NCI-H526 treated with DMSO at 0.1 percent for 48 hours (cell line): ENCODE measurements around the gene HSD17B14.
"Not testable (repeated sequence)": the region's sequence is repeated elsewhere in the genome, so short reads cannot be mapped to it uniquely, and the experiment has no call there.

Experiments
- DNase-seq: peaks from one replicate; lab custom pipeline; 2025; lab: John Stamatoyannopoulos, UW

Gene HSD17B14

DNA sequence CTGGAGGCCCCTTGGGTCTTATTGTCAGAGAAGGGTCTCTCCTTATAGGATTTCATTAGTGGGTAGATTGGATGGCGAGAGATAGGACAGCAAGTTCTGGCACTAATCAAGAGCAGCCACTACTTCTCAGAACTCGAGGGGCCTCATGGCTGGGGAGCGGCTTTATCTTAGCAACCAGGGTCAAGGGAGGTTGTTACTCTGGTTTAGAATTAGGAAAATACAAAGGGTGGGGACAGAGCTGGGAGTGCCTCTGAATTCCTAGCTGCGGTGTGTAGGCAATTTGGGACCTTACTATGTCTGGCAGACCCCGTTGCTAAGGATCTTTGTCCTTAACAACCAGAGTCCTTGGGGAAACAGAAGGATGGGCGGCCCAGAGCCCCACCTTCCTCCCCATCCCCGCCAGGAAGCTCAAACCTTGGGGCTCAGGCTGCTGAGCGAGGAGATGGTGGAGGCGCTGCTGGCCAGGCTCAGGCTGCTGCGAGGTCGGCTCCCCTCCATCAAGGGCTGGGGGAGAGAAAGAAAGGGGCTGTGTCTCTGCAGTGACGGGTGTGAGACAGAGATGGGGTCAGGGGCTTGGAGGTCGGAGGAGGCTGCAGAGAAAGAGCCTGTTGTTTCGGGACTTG, 30.9 kb upstream of the HSD17B14 start:
- DNase-seq, result no peak

DNA sequence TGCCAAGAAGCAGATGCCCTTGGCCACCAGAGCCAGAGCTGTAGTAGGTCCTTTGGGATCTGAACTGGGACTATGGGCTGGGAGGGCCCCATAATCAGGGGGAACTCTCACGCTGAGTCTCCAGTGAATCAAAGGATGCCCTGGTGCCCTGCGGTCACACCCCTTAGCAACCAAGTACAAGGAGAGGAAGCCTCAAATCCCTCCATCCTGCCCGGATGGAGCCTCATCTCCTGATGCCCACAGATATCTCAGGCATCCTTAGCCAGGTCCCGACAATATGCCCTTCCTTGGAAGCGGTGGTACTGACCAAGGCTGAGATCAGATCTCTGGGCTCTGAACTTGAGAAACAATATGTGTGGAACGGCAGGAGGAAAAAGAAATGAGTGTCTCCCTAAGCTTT, 30.4 kb upstream of the HSD17B14 start:
- no peak for DNase-seq

DNA sequence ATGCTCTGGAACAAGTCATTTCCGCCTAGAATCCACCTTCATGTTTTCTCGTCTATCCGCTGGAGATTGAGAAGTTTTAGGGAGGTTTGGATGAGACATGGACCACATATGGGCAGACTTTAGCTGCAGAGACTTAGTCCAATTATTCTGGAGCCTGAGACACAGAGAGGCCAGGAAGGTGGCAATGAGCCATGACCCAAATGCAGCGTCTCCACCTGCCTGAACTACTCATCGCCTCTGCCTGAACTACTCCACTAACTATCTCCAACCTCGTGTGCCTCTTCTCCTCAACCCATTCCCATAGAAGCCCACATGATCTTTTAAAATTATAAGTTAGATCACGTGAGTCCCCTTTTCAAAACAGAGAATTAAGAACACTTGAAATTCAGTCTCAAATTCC, 26.5 kb upstream of the HSD17B14 start:
- no peak for DNase-seq

DNA sequence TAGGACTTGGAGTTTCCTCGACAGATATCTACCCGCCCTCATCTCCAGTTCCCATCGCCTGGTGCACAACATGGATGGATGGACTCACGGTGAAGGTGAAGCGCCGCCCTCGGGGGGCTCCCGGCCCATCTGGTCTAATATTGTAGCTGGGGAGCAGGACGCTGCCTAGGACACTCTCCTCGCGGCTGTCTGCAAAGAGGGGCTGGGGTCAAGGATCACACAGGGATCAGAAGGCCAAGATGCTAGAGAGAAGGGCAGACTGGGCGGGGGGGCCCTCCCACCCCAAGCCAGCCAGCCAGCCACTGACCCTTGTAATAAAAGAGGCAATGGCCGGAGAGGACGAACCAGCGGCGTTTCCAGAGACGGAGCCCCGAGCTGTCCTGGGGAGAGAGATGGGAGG, 25.0 kb upstream of the HSD17B14 start:
- DNase-seq, result no peak

DNA sequence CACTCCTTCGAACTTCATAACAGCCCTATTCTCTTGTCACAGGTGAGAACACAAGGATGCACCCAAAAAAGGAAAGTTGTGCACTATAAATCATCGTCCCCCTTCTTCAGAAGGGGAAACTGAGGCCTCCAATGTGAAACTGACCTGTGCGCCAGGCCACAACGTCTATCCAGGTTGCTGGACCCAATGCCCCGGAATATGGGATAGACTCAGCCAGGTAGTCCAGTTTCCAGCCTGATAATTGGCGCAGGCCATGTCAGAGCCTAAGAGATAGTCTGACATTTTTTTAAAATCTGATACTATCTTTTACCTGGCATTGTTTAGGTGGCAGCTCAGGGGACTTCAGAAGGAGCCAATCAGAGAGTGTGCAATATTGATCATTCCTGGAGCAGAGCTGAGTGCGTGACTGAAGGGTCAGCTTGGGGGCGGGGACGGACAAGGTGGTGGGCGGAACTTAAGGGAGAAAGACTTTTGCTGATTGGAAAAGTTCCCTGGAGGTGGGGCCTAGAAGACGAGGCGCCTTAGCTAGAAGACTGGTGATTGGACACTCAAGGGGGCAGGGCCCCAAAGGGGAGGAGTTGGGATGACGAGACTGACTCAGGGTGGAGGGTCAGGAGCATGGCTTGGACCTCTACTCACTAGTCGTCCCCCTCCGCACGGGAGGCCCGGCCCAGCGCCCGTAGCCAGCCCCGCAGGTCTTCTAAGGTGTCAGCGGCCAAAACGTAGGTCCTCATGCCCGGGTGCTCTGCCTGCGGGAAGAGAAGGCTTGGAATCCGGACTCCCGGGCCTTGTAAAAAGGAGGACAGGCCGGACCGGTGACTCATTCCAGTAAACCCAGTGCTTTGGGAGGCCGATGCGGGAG, 23.7 kb upstream of the HSD17B14 start:
- DNase-seq, result no peak

DNA sequence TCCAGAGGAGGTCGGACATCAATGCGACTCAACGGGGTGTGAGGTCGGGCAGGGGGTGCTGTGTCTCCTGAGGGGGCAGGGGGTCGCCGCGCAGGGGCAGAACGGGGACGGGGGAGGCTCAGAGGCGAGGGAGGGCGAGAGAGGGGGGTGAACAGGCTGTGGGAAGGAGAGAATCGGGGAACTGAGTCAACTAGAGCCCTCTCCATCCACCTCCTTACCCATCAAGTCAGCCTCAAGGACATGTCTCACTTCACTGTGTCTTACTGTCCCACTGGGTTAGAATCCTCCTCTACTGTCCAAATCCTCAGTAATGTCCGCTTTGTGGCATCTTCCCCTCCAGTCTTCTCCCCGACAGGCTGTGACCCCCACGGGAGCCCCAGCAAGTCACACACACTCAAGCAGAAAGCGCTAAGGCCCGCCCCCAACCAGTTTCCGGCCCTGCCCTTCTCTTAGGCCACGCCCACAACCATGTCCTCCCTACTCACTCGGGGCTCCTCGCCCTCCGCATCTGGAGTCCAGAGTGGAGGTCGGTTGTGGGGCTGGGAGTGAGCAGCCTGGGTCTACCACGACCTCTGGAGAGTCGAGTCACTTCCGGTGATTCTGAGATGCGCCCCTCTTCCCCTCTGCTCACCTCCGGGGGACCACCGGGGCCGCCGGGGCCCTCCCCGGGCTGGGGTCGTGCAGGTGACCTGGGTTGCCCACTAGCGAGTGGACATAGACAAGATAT, 22.9 kb upstream of the HSD17B14 start:
- no peak for DNase-seq

DNA sequence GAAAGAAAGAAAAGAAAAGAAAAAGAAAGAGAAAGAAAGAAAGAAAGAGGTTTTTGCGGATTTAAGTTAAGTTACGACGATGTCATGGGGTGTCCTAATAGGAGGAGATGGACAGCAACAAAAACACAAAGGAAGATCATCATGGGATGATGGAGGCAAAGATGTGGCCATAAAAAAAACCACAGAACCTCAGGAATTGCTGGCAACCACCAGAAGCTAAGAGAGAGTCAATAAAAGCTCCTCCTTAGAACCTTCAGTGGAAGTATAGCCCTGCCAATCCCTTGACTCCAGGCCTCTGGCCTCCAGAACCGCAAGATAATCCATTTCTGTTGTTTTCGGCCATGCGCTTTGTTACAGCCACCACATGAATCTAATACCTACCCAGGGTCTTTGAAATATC, 20.6 kb upstream of the HSD17B14 start:
- no peak for DNase-seq

DNA sequence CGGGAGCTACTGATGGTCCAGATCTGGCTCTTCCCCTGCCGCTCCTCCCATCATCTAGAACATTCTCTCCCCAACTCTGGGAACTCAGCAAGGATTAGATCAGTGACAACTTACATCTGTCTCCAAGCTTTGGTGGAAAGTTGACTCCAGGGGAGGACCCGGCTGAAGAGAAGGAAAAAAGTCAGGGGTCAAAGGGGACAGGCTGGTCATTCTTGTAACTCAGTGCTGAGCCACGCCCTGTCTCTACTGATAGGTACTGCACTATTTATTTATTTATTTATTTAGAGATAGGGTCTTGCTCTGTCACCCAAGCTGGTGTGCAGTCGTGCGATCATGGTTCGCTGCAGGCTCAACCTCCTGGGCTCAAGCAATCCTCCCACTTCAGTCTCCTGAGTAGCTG, 17.8 kb upstream of the HSD17B14 start:
- no peak for DNase-seq

DNA sequence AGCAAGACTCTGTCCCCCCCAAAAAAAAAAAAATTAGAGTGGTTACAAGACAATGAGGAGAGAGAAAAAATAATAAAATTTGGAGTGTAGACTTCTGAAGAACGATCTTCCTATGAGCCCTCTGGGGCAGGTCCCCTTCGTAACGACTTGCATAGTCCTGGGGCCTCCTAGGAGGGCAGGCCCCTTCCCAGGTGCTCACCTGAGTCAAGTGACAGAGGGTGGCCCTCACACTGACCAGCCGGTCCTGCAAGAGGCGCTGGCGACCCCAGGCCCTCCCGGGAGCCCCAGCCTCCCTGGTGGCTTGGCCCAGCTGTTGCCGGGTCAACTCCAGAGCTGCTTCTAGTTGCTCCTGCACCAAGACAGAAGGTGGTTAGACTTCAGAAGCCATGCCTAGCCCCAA, 17.2 kb upstream of the HSD17B14 start:
- DNase-seq, result no peak

DNA sequence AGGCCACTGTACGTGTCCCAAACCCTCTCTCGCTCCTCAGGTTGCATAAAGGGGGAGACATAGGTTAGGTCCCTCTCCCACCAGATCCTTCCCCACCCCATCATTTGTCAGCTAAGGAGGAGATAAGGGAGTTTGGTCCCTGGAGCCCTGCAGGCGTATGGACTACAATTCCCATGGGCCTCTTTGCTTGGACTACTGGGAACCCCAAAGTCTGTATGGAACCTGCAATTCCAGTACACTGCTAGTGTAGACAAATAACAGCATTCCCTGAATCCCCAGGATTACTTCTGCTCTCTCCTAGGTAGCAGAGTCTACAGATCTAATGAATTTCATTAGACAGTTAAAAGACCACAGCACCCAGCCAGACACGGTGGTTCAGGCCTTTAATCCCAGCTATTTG, 16.0 kb upstream of the HSD17B14 start:
- DNase-seq, result no peak

DNA sequence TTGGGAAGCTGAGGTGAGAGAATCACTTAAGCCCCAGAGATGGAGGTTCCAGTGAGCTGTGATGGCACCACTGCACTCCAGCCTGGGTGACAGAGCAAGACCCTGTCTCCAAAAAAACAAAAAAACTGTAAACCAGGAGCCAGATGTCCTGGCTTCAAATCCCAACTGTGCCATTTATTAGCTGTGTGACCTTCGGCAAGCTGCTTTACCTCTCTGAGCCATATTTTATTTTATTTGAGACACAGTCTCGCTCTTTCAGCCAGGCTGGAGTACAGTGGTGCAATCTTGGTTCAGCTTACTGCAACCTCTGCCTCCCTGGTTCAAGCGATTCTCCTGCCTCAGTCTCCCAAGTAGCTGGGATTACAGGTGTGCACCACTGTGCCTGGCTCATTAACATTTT, 10.4 kb upstream of the HSD17B14 start:
- DNase-seq, result not testable (repeated sequence)

DNA sequence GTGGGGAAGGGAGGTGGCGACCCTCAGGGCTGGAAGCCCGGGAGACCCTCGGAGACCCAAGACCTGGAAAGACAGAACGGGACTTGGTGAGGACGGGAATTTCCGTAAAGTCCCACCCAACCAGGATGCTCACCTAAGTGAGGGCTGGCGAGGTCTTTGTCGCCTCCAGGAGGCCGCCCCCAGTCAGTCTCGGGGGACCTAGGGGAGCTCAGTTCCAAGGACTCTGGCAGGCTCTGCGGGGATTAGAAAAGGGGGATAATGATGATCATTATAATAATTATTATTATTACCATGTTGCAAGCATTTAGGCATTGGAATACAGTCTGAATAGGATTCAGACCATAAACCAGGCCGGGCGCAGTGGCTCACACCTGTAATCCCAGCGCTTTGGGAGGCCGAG, 9.1 kb upstream of the HSD17B14 start:
- DNase-seq, result no peak

DNA sequence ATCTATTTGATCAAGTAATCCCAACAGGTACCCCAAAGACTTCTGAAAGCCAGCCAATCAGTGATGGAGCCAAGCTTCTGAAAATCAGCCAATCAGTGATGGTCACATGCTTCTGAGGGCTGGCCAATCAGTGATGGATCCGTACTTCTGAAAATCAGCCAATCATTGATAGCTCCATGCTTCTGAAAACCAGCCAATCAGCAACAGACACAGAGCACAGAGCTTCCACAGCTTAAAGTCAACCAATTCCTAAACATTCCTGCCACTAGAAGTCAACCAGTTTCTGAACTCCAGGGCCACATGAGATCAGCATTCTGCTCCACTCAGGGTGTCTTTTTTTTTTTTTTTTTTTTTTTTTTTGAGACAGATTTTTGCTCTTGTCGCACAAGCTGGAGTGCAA, 8.2 kb upstream of the HSD17B14 start:
- DNase-seq, result no peak

DNA sequence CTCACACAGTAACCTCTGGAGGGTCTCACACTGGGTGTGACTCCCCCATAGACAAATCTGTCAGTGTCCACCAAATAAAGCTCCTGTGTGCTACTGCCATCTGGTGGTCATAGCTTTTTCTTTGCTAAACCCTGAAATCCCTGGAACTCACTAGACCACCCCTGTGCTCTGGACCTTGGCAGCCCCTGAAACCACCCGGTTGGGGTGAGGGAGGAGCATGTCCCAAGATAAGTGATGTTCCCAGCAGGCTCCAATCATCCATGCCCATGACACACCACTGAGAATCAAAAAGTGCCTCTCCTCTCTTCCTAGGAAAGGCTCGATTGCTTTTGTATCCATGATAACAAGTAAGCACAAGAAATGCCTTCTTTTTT, 6.5 kb upstream of the HSD17B14 start:
- DNase-seq, result peak; percentile 27

DNA sequence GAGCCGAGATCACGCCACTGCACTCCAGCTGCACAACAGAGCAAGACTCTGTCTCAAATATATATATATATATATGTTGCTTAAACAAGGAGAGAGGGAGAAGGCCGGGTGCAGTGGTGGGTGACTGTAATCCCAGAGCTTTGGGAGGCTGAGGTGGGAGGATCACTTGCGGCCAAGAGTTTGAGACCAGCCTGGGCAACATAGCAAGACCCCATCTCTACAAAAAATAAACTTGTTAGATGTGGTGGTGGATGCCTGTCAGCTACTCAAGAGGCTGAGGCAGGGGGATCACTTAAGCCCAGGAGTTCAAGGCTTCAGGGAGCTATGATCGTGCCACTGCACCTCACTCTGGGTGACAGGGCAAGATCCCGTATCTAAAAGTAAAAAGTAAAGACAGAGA, 5.3 kb upstream of the HSD17B14 start:
- DNase-seq, result no peak

DNA sequence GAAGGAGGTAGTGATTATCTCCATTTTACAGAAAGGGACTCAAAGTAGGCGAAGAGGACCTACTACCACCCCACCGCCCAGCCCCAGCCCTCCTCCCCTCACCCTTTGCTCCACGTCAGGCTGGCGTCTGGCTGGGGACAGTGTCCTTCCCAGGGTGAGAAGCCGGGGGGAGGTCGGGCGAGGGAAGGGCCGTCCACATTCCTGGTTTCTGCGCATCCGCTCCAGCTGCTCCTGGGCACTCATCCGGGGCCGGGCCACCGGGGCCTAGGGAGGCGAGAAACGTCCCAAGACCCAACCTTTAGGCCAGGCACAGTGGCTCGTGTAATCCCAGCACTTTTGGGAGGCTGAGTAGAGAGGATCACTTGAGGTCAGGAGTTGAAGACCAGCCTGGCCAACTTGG, 4.8 kb upstream of the HSD17B14 start:
- no peak for DNase-seq

DNA sequence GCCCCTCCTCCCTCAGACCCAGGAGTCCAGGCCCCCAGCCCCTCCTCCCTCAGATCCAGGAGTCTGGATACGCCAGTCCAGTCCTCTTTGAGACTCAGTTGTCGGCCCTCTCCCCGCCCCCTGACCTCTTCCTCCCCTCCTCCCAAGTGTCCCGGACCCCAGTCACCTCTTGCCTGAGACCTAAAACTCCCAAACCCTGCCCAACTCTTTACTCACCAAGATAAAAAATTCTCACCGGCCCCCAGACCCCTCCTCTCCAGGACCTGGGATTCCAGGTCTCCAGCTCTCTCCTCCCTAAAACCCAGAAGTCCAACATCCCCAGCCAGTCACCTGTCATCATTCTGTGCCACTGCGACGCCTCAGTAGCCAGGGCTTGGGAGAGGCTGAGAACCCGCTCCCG, 1.4 kb upstream of the HSD17B14 start:
- no peak for DNase-seq

DNA sequence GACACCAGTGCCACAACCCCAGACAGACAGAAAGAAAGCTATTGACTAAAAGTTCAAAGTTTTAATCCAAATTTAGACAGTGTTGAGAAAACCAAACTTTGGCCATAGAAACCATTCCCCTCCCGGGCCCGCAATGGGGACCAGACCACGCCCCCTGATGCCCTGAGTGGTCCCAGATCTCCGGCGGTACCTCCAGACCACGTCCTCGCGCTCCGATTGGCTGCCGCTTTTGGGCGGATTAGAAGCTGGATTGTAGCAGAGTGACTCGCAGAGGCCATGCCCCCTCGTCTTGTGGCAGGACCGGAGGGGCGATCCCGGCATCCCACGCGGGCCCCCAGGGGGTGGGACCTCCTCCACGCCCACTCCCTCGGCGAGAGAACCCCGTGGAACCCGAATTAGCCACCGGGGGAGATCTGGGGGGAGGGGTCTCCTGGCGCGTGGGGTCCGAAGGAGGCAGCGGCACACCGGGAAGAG, 797 bp upstream of the HSD17B14 start:
- DNase-seq, result no peak

DNA sequence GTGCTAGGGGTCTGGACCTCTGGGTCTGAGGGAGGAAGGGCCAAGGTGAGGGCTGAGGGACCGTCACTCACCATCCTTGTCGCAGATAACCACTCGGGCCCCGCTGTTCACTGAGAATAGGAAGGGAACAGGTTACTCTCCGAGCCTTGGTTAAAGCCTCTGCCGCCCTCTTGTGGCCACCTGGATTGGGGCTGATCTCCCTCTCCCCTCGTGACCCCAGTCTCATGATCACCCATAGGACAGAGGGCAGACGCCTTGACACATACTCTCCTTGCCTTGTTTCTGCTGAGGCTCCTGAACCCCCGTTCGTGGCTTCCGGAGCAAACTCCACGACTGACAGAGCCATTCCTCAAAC, 580 bp downstream of the HSD17B14 start:
- DNase-seq, result peak; percentile 78

DNA sequence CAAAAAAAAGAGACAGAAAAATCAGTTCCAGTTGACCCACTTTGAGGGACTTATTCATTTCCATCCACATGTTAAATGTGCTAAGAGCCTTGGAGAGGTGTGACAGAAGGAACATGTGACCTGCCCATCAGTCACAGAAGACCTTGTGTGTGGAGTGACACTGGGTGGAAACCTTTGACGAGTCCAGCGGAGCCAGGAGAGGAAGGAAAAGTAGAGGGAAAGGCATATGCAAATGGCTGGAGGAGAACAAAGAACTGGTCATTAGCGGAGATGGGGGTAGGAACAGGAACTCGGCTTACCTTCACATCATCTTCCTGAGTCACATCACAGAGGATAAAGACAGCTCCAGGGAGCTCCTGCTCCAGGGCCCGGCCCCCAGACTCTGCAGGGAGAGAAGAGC, 2.3 kb downstream of the HSD17B14 start:
- no peak for DNase-seq

DNA sequence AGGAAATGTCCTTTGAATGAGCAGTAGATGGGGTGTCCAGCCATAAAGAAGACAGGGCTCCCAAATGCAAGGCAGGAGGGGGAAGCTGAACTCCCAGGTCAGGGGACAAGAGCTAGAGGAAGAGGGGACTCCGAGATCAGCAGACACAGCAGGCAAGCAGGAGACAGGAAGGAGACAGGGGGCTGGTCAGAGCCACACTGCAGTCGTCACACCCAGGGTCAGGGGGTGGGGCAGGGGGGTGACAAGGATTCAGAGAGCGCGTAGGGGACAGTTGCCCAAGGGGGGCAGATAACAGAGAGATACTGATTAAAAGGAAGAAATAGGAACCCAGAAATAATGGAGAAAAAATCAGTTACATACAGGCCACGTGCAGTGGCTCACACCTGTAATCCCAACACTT, 3.2 kb downstream of the HSD17B14 start:
- no peak for DNase-seq

DNA sequence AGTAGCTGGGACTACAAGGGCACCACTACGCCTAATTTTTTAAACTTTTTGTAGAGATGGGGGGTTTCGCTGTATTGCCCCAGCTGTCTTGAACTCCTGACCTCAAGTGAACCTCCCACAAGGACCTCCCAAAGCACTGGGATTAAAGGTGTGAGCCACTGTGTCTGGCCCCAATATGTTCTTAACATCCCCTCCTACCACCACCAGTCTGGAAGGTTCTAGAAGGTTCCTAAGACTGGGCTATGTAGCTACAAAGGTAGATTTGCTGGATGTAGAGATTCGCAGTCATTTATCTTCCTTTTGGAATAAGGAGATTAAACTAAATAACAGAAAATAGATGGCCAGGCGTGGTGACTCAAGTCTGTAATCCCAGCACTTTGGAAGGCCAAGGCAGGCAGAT, 5.3 kb downstream of the HSD17B14 start:
- no peak for DNase-seq

DNA sequence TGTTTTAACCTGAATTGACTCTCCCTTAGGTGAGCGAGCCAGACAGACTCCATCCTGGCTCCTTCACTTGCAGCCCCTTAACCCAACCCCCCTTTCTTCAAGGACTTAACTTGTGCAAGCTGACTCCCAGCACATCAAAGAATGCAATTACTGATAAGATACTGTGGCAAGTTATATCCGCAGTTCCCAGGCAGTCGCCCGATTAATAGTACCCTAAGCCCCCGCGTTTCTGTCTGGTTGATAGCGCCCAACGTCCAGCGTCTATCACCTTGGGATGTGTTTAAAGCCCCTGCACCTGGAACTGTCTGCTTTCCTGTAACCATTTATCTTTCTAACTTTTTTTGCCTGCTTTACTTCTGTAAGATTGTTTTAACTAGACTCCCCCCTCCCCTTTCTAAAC, 6.2 kb downstream of the HSD17B14 start:
- no peak for DNase-seq
